ENCODE data around the gene BPIFB3.

Gene BPIFB3

GRCh38 chr20:33059136-33059535 is 5.4 kb downstream of the BPIFB3 start:
- DNase-seq (ENCODE audit: insufficient read length, low spot score), result no peak
- no peak for TF ChIP-seq CTCF (IDR thresholded peaks at IDR 0.05; ENCODE audit: insufficient read depth, missing control alignments)
- FAIRE-seq, result no peak

GRCh38 chr20:33059741-33060390 is 6.2 kb downstream of the BPIFB3 start:
- no peak for FAIRE-seq
- TF ChIP-seq CTCF (IDR thresholded peaks at IDR 0.05; ENCODE audit: insufficient read depth, missing control alignments), result no peak

GRCh38 chr20:33061658-33062028 is 7.9 kb downstream of the BPIFB3 start:
- no peak for FAIRE-seq
- TF ChIP-seq CTCF (IDR thresholded peaks at IDR 0.05; ENCODE audit: insufficient read depth, missing control alignments), result no peak
- DNase-seq (ENCODE audit: insufficient read length, low spot score), result no peak

More at GRCh38 chr20:33059741-33060390, 6.2 kb downstream of the BPIFB3 start:
- no peak for DNase-seq (ENCODE audit: insufficient read length, low spot score)

- DNase-seq (ENCODE audit: insufficient read length, low spot score), result no peak
- no peak for FAIRE-seq
Observed at GRCh38 chr20:33062105-33062824, 8.6 kb downstream of the BPIFB3 start.

GRCh38 chr20:33062825-33063149 is 9.1 kb downstream of the BPIFB3 start:
- TF ChIP-seq CTCF (IDR thresholded peaks at IDR 0.05; ENCODE audit: insufficient read depth, missing control alignments), result no peak
- FAIRE-seq, result no peak
- no peak for DNase-seq (ENCODE audit: insufficient read length, low spot score)

More at GRCh38 chr20:33062105-33062824, 8.6 kb downstream of the BPIFB3 start:
- no peak for TF ChIP-seq CTCF (IDR thresholded peaks at IDR 0.05; ENCODE audit: insufficient read depth, missing control alignments)

GRCh38 chr20:33063271-33063670 is 9.6 kb downstream of the BPIFB3 start:
- TF ChIP-seq CTCF (IDR thresholded peaks at IDR 0.05; ENCODE audit: insufficient read depth, missing control alignments), result no peak
- FAIRE-seq (no peak), DNase-seq (ENCODE audit: insufficient read length, low spot score) (no peak)
